AG09309 (cell line): Measurements from ENCODE around the gene FGFR2.

Experiments
- DNase-seq: peaks from one replicate; pipeline ENCODE4 v3.0.0-alpha.2; 2010; ENCODE audit warnings: low read depth
- H3K4me3 ChIP-seq: 2 replicates; pipeline ENCODE4 v1.5.1; 2011; ENCODE audit warnings: mild to moderate bottlenecking, low read depth, low read length, moderate library complexity; ENCODE audit not compliant: control insufficient read depth
- CTCF ChIP-seq: IDR thresholded peaks from 2 replicates; pipeline ENCODE4 v1.5.1; 2011; ENCODE audit warnings: mild to moderate bottlenecking, low read depth, low read length, inconsistent platforms; ENCODE audit not compliant: insufficient read depth, control insufficient read depth; ENCODE audit errors: missing control alignments

The FGFR2 gene

GRCh38 chr10:121436630-121437341 lies 161.5 kb downstream of the FGFR2 start:
- no peak for TF ChIP-seq CTCF
- no peak for DNase-seq
- H3K4me3 ChIP-seq: no peak overlapping the region

GRCh38 chr10:121436281-121436629 lies 162.0 kb downstream of the FGFR2 start:
- DNase-seq: no peak
- H3K4me3 ChIP-seq: no peak overlapping the region
- TF ChIP-seq CTCF: no peak

GRCh38 chr10:121435099-121435875 lies 163.0 kb downstream of the FGFR2 start:
- no peak for TF ChIP-seq CTCF
- DNase-seq: no peak
- H3K4me3 ChIP-seq: no peak overlapping the region

GRCh38 chr10:121433965-121434364 lies 164.3 kb downstream of the FGFR2 start:
- no peak for TF ChIP-seq CTCF
- H3K4me3 ChIP-seq: no peak overlapping the region
- no peak for DNase-seq

- DNase-seq: no peak
- TF ChIP-seq CTCF: no peak
- H3K4me3 ChIP-seq: no peak overlapping the region
These were observed 169.4 kb downstream of the FGFR2 start for GRCh38 chr10:121428867-121429266.
